ENCODE data around the gene MED15.
"Not testable (repeated sequence)": the region's sequence is repeated elsewhere in the genome, so short reads cannot be mapped to it uniquely, and the experiment has no call there.

The MED15 gene, protein sequence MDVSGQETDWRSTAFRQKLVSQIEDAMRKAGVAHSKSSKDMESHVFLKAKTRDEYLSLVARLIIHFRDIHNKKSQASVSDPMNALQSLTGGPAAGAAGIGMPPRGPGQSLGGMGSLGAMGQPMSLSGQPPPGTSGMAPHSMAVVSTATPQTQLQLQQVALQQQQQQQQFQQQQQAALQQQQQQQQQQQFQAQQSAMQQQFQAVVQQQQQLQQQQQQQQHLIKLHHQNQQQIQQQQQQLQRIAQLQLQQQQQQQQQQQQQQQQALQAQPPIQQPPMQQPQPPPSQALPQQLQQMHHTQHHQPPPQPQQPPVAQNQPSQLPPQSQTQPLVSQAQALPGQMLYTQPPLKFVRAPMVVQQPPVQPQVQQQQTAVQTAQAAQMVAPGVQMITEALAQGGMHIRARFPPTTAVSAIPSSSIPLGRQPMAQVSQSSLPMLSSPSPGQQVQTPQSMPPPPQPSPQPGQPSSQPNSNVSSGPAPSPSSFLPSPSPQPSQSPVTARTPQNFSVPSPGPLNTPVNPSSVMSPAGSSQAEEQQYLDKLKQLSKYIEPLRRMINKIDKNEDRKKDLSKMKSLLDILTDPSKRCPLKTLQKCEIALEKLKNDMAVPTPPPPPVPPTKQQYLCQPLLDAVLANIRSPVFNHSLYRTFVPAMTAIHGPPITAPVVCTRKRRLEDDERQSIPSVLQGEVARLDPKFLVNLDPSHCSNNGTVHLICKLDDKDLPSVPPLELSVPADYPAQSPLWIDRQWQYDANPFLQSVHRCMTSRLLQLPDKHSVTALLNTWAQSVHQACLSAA

DNA sequence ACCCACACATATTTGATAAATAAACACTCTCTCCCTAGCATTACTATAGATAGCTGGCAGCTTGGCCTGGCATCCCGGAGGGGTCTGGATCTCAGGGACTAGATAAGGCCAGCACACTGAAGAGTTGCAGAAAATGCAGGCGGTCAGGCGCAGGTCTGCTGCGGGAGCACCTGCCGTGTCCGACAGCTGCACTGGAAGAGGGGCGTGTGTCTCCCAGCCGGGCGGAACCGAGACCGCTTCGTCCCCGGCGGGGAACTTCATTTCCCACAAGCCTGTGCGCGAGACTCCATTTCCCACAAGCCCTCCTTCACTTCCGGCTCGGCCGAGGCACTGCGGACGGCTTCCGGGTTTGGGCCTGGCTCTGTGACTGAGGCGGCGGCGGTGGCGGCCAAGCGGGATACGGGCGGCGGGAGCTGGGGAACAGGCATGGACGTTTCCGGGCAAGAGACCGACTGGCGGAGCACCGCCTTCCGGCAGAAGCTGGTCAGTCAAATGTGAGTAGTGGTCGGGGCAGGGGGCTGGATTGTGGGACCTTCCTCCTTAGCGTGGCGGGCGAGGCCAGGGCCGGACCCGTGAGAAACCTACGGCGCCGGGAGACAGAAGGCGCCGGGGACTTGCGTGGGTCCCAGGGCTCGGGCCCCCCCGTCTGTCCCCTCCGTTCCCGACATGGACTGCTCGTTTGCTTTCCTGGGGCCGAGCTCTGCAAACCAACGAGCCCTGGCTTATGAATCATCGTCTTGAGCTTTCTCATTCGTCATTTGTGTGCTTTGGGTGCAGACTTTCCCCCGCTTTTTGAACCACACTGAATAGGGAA, at the start of gene MED15:
Gene MED15, plus strand, starts transcription at position 358 of the 814 bp plus-strand sequence. Its CDS starts 69 bp downstream, at position 427.
- no peak for DNase-seq

DNA sequence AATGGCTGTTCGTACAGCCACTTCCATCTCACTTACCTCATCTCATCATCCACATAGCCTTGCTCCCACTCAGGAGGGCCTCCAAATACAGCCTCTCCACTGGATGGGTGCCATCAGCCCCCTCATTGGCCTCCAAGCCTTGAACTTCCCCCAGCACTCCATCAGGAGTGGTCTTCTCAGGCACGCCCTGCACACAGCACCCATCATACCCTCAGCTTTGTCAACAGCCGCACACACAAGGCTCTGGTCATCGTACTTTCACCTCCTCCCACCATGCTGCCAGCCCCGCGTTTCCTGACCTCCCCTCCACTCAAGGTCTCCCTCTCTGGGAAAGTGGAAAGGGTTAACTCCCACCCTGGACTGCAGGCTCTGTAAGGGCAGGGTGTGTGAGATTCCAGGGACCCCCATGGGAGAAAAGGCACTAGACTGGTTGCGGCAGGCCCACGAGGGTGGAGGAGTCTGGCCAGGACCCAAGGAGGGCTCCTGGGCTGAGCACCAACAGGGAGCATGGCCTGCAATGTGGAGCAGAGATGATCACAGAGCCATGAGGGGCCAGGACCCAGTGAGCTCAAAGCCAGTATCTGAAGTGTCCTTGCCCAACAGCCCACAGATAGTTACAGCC, 48.8 kb upstream of the MED15 start:
- DNase-seq = no peak

DNA sequence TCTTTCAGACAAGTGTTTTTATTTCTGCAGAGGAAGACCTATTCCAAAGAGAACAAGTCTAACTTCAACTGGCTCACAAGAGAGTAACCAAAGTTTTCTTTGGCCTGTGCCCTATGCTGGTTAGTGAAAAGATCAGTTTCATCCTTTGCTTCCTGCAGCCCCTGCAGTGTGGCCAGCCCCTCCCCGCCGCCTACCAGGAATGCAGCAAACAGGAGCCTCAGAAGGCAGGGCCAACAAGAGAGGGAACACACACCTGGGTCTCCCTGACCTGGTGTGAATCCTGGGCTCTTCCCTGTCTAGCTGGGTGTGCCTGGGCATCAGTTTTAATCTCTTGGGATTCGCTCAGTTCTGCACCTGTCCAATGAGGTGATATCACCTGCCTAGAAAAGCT, 48.3 kb upstream of the MED15 start:
- DNase-seq = no peak

DNA sequence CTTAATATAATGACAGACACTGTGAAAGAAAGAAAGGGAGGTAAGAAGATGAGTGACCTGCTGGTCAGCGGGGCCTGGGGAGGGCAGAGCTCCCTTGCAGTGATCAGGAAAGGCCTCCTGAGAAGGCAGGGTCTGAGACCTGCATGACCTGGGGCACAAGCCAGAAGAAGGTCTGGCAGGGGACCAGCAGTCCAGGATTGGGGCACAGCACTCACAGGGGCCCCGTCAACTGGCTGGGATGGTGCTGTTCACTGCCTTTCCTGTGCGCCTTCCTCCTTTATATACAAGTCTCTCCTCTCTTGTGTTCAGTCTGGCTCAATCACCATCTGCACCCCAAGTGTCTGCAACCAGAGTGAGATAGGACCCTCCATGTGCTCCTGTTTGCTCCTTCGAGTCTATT, 47.5 kb upstream of the MED15 start:
- no peak for DNase-seq

DNA sequence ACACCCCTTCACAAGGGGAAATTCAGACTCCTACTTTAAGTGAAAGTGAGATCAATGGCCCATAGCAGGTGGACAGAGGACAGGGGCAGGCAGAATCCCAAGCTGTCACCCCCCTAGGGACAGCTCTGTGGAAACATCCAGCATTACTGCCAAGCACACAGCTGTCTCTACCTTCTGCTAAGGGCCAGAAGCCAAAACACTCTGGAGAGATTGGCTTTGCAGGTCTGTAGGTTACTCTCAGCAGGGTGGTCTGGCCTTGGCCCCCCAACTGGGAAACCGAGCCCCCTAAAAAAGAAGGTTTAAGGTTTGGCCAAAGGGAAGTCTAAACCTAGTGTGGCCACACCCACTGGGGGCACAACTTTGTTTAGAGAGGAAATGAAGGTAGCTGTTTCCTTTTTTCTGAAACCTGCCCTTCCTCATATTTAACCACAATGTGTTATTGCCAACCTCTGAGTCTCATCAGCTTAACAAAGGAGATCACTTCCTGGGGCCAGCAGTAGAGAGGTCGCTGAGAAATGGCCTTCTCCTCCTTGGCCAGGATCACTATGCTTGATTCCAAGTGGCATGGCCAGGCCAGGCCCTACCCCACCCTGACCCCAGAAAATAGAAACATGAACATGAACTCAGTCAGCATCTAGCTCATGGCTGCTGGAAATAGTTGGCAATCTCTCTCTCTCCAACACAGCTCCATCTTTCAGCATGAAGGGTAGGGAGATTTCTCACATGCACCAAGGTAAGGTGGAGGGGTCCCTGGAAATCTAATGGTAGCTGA, 43.9 kb upstream of the MED15 start:
- DNase-seq = no peak

DNA sequence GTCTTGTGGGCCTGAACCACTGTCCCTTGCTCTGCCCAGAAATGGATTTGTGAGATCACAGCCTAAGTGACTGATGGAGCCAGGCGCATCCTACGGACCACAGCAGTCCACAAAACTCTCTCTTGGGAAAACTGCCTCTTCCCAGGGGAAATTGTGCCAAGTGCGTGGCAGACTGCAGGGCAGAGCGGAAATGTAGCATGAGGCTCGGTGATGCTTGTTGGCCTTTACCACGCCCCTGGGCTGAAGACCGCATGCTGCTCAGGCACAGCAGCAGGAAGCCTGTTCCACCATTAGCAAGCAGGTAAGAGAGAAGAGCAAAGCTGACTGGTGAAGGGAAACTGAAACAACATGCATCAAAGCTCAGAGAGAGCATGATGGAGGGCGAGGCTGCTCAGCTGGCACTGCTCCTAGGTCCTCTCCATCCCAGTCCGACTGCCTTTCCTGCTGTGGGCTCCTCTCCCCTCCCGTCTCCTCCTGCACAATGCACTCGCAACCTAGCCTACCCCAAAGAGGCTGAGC, 43.3 kb upstream of the MED15 start:
- DNase-seq = no peak

DNA sequence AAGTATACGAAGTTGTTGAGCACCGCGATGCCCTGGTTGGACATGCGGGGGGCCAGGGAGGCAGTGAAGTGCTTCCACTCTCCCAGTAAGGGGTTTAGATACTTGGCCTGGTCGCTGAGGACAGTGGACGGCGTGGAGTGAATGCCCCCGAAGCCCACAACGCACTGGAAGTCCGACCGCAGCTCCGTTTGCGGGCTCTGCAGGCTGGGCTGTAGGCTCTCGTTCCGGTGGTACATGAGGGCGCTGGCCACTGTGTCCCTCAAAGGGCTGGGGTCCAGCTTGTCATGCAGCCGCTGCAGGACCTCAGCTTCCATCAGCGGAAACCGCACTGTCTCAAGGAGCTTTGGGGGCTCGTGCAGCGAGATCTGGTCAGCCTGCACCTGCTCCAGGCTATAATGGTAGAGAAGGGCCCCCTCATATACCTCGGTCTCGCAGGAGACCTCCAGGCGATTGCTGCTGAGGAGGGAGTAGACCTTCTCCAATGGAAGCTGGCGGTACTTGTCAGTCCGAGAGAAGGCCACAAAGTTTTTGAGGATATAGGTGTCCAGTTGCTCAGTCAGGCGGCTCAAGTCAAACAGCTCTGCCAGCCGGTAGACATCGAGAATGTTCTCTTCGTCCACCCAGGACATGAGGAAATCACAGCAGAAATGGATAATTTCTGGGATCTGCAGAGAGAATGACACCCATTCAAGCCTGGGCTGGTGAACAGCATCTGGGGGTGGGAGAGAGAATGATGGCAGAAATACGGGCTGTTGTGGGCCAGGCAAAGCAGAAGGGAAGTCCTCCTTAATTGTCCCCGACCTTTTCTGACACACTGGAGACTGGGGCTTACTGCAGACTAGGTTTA, 42.3 kb upstream of the MED15 start:
- DNase-seq = no peak

DNA sequence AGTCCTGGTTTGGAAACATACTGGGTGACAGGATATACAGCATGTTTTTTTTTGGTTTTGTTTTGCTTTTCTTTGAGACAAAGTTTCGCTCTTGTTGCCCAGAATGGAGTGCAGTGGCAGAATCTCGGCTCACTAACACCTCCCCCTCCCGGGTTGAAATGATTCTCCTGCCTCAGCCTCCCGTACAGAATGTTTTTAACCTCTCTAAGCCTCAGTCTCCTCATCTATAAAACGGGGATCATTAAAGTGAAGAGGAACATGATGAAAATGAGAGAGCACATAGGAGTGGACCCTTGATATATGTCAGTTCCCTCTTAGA, 41.7 kb upstream of the MED15 start:
- no peak for DNase-seq

DNA sequence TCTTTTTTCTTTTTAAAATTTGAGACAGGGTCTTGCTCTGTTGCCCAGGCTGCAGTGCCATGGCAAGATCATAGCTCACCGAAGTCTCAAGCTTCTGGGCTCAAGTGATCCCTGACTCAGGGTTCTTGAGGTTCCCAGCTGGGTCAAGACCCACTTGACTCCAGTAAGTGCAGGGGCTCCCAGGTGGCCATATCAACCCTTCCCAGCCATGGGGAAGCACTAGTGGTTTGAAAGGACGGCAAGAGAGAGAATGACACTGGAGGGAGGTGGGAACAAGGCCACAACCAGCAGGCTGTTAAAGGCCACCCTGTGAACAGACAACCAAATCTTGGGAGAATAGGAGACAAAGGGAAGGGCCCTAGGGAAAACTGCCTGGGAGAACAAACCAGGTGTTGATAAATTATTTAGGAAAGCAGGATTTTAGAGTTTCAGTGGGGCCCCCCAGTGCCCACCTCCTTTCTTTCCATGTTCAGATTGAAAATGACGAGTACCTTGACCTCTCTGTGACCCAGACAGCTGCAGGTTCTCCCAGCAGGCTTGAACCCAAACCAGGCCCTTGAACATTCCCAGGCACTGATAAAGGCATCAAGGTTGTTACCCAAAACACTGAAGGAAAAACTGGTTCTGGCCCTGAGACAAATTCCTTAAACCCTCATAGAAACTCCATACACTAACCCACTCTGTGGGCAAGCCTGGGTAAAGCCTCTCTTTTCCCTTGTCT, 40.6 kb upstream of the MED15 start:
- DNase-seq = no peak

DNA sequence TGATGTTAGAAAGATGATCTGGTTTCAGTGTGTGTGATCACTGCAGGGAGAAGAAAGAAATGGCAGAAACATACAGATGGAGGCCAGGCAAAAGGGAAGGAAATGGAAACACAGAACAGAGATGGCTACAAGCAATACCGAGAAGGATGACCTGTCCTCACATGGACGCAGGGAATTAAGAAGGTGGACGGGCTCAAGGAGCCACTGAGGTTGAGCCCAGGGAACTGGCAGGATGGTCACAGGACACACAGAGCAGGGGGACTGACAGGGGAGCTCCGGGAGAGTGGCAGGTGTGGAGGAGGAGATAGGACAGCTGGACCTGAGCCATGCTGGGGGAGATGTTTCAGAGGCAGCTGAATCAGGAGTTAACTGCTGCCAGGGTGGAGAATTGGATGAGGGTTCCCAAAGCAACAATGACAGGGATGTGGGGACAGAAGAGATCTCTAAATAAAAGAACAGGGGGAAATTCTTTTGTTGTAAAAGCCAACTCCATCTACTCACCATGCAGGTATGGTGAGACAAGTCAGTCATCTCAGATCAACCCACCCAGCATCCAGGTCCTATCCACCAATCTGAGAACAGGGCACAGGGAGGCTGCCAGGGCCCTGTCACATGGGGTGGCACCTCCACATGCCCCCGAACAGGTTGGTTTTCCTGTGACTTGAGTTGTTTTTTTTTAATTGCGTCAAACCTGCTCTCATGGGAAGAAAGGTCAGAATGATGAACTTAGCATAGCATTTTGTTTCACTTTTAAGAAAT, 38.1 kb upstream of the MED15 start:
- no peak for DNase-seq

DNA sequence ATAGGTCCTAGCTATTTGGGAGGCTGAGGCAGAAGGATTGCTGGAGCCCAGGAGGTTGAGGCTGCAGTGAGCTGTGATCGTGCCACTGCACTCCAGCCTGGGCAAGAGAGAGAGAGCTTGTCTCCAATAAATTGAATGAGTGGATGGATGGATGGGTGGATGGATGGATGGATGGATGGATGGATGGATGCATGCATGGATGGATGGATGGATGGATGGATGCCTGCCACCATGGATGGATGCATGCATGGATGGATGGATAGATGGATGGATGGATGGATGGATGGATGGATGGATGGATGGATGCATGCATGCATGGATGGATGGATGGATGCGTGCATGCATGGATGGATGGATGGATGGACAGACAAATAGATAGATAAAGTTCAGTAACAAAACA, 36.9 kb upstream of the MED15 start:
- DNase-seq = not testable (repeated sequence)

DNA sequence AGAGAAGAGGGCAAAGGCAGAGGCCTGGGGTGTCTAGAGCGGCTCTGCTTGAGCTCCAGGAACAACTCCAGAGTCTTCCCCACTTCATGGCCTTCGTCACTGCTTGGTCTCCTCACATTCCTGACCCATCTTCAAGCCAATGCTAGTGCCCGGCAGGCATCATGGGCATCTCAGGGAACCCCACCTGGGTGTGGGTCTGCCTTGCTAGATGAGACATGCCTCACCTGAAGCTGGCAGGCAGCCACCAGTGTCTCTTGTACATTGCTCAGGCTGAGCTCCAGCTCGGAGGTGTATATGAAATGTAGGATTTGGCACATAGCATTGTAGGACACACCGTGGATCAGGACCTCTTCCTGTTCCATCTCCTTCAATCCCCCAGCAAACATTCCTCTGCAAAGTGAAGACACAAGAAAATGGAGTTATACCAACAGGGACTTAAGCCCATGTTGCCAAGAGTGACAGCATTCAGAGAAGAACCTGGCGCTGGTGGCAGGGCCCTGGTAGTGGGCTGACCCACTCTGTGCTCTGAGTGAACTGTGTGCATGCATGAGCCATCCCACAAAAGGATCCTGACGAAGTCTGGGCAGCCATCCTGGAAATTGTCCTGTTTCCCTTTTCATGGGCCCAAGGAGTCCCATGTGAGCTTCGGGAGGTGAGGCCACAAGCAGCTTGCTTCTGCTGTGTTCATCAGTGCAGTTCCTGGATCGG, 36.1 kb upstream of the MED15 start:
- DNase-seq = no peak

DNA sequence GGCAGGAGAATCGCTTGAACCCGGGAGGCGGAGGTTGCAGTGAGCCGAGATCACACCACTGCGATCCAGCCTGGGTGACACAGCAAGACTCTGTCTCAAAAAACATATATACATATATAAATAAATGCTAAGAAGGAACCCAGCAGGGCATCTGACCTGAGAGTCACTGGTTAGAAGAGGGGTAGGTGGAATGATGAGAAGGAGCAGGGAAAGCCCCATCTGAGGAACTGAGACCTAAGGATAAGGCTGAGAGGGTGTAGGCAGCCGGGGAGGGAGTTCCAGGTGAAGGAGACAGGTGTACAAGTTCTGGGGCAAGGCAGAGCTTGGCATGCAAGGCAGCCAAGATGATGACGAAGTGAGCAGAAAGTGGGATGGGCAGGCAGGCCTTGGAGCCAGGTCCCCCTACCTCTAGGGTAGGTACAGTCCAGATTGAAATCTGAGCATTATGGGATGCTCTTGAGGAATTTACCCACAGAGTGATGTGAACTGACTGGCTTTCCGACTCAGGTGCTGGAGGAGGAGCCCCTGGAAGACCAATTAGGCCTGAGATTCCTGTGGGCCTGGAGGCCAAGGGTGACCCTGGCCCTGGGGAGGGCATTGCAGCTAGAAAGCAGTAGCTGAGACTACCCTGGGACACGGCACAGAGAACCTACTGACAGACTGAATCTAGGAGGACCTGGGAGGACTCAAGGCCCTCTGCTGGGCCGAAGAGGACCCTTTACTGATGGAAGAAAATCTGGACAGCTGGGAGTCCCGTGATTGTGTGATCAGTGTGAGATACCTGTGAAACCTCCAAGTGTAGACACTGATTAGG, 34.6 kb upstream of the MED15 start:
- no peak for DNase-seq

DNA sequence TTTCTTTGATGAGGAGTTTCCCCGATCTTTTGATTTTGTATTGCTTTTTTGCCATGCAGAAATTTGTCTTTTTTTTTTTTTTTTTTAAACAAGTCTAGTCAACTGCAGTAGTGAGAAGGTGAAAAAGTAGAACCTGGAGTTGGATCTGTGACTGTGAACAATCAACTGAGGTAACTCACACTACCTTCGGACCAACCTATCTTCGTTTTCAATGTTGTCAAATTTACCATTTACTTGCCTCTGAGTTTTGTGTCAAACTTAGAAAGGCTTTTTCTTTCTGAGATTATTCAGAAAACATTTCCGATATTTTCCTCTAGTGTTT, 32.3 kb upstream of the MED15 start:
- no peak for DNase-seq

DNA sequence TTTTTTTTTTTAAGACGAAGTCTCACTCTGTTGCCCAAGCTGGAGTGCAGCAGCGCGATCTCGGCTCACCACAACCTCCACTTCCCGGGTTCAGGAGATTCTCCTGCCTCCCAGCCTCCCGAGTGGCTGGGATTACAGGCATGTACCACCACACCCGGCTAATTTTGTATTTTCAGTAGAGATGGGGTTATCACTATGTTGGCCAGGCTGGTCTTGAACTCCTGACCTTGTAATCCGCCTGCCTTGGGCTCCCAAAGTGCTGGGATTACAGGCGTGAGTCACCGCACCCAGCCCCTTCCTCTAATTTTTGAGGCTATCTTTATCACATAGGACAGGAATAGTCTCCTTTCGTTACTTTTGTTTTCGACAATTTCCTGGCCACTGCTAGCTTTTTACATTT, 31.8 kb upstream of the MED15 start:
- not testable (repeated sequence) for DNase-seq

DNA sequence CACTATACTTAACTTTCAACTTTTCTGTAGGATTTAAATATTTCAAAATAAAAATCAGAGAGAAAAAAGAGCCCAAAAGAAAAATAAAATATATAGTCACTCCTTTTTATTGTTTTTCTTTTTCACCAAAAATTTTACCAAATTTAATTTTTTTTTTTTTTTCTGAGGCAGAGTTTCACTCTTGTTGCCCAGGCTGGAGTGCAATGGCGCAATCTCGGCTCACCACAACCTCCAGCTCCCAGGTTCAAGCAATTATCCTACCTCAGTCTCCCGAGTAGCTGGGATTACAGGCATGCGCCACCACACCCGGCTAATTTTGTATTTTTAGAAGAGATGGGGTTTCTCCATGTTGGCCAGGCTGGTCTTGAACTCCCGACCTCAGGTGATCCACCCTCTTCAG, 29.4 kb upstream of the MED15 start:
- DNase-seq = not testable (repeated sequence)

DNA sequence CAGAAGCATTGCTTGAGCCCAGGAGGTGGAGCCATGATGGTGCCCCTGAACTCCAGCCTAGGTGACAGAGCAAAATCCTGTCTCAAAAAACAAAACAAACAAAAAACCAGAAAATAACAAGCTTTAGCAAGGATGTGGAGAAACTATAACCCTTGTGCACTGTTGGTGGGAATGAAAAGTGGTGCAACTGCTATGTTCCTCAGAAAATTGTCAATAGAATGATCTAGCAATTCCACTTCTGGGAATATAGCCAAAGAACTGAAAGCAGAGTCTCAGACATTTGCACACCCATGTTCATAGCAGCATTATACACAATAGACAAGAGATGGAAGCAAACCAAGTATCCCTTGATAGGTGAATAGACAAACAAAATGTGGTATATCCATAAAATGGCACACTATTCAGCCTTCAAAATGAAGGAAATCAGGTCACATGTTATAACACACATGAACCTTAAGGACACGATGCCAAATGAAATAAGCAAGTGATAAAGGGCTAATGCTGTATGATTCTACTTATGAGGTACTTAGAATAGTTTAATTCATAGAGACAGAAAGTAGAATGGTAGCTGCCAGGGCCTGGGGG, 27.7 kb upstream of the MED15 start:
- DNase-seq = no peak

DNA sequence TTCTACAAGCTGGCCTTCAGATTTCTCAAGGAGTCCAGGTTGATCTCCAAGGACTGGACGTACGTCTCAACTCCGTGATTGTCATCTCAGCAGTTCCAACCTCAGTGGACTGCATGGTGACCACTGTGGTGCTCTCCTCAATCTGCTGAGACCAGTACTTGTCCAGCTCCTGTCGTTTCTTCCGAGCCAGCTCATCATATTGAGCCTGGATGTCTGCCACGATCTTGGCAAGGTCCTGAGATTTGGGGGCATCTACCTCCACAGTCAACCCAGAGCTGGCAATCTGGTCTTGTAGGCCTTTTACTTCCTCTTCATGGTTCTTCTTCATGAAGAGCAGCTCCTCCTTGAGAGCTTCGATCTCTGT, 24.3 kb upstream of the MED15 start:
- not testable (repeated sequence) for DNase-seq

Data from cortex of kidney (tissue), 1 donor.